Endothelial cell (in vitro differentiated cells): ENCODE measurements around the gene PROSER1. TPM values are rescaled to one million over a fixed set of nuclear protein-coding genes. Genes with fewer than 3 reads are reported as not detected.

Experiments used
- DNase-seq: peaks from one replicate; pipeline ENCODE4 v3.0.0; 2021; ENCODE audit warnings: low spot score
- H3K27ac Mint-ChIP-seq: one replicate; pipeline ENCODE4 v1.8.0; 2021; ENCODE audit warnings: mixed read lengths, inconsistent platforms; ENCODE audit not compliant: unreplicated experiment
- H3K27me3 Mint-ChIP-seq: one replicate; pipeline ENCODE4 v1.8.0; 2021; ENCODE audit warnings: mild to moderate bottlenecking, moderate library complexity, mixed read lengths, inconsistent platforms; ENCODE audit not compliant: unreplicated experiment
- H3K36me3 Mint-ChIP-seq: one replicate; pipeline ENCODE4 v1.8.0; 2021; ENCODE audit warnings: mild to moderate bottlenecking, low read depth, mixed read lengths, inconsistent platforms; ENCODE audit not compliant: unreplicated experiment
- H3K4me1 Mint-ChIP-seq: one replicate; pipeline ENCODE4 v1.8.0; 2021; ENCODE audit warnings: mild to moderate bottlenecking, mixed read lengths, inconsistent platforms; ENCODE audit not compliant: unreplicated experiment
- H3K4me3 Mint-ChIP-seq: one replicate; pipeline ENCODE4 v1.8.0; 2021; ENCODE audit warnings: mild to moderate bottlenecking, mixed read lengths, inconsistent platforms; ENCODE audit not compliant: unreplicated experiment
- H3K9me3 Mint-ChIP-seq: one replicate; pipeline ENCODE4 v1.8.0; 2021; ENCODE audit warnings: mixed read lengths, inconsistent platforms; ENCODE audit not compliant: unreplicated experiment
- CTCF ChIP-seq: fragments of 200-600 bp; sonication (generic); IDR thresholded peaks from one replicate; pipeline ENCODE4 v1.5.0; 2021; ENCODE audit warnings: antibody characterized with exemption; ENCODE audit not compliant: unreplicated experiment
- total RNA-seq: library from RNA; stranded (reverse); fragmentation: NEBNext Ultra II Directional; extraction: Animal tissue kit (Norgen Biotek cat#: 25700); gene quantifications from one replicate; pipeline ENCODE4 v1.2.1, GENCODE V29; 2021; ENCODE audit not compliant: unreplicated experiment

PROSER1 gene
- total RNA-seq, 1 donor from 2014 or later, result 61.3 TPM

- TF ChIP-seq CTCF, result no peak
- Mint-ChIP-seq H3K9me3 (no peaks in the 10 kb centered on the region), H3K4me3 (peak overlapping the region; percentile 98), H3K36me3 (peaks cover under 1% of the 10 kb centered on the region), H3K27ac (peak overlapping the region; percentile 78), H3K4me1 (peaks cover 29% of the 10 kb centered on the region), H3K27me3 (peaks cover 2% of the 10 kb centered on the region)
- no peak for DNase-seq
Observed at GRCh38 chr13:39039041-39039440, 1.2 kb upstream of the PROSER1 start.

GRCh38 chr13:39038569-39039030 is 711 bp upstream of the PROSER1 start:
- Mint-ChIP-seq H3K4me3 (peak overlapping the region; percentile 98), H3K4me1 (peaks cover 33% of the 10 kb centered on the region), H3K9me3 (no peaks in the 10 kb centered on the region), H3K36me3 (no peaks in the 10 kb centered on the region), H3K27me3 (peaks cover 2% of the 10 kb centered on the region), H3K27ac (peak overlapping the region; percentile 79)
- no peak for DNase-seq
- no peak for TF ChIP-seq CTCF

GRCh38 chr13:39037410-39037879 is 444 bp downstream of the PROSER1 start:
- no peak for DNase-seq
- no peaks in the 10 kb centered on the region for H3K9me3 Mint-ChIP-seq
- peak overlapping the region; percentile 98 for H3K4me3 Mint-ChIP-seq
- H3K27me3 Mint-ChIP-seq, result peaks cover 2% of the 10 kb centered on the region
- H3K4me1 Mint-ChIP-seq, result peaks cover 33% of the 10 kb centered on the region
- H3K36me3 Mint-ChIP-seq, result no peaks in the 10 kb centered on the region
- no peak for TF ChIP-seq CTCF
- peak overlapping the region; percentile 82 for H3K27ac Mint-ChIP-seq

GRCh38 chr13:39036212-39036611 is 1.7 kb downstream of the PROSER1 start:
- Mint-ChIP-seq H3K4me1 (peaks cover 33% of the 10 kb centered on the region), H3K4me3 (peak overlapping the region; percentile 97)

More at GRCh38 chr13:39036212-39036611, 1.7 kb downstream of the PROSER1 start:
- no peak for DNase-seq
- TF ChIP-seq CTCF, result no peak
- peaks cover 2% of the 10 kb centered on the region for H3K27me3 Mint-ChIP-seq
- H3K36me3 Mint-ChIP-seq, result no peaks in the 10 kb centered on the region
- no peaks in the 10 kb centered on the region for H3K9me3 Mint-ChIP-seq
- peak overlapping the region; percentile 82 for H3K27ac Mint-ChIP-seq
